Type B pancreatic cell (in vitro differentiated cells): ENCODE measurements around the gene LAGE3. TPM values are rescaled to one million over a fixed set of nuclear protein-coding genes. Genes with fewer than 3 reads are reported as not detected.

Experiments used
- DNase-seq: peaks from one replicate; pipeline ENCODE4 v3.0.0; 2021; ENCODE audit warnings: mixed read lengths; ENCODE audit not compliant: unreplicated experiment; ENCODE audit errors: extremely low spot score
- H3K27ac Mint-ChIP-seq: 2 replicates; pipeline ENCODE4 v1.8.0; 2021; ENCODE audit warnings: mild to moderate bottlenecking, mixed read lengths
- H3K27me3 Mint-ChIP-seq: 2 replicates; pipeline ENCODE4 v1.8.0; 2021; ENCODE audit warnings: mixed read lengths
- H3K36me3 Mint-ChIP-seq: 2 replicates; pipeline ENCODE4 v1.8.0; 2021; ENCODE audit warnings: mixed read lengths
- H3K4me1 Mint-ChIP-seq: one replicate; pipeline ENCODE4 v1.8.0; 2021; ENCODE audit warnings: mixed read lengths; ENCODE audit not compliant: unreplicated experiment
- H3K4me3 Mint-ChIP-seq: 2 replicates; pipeline ENCODE4 v1.8.0; 2021; ENCODE audit warnings: mild to moderate bottlenecking, mixed read lengths
- H3K9me3 Mint-ChIP-seq: 2 replicates; pipeline ENCODE4 v1.8.0; 2021; ENCODE audit warnings: mixed read lengths
- total RNA-seq: library from RNA; stranded (reverse); gene quantifications from 2 replicates; pipeline ENCODE4 v1.2.1, GENCODE V29; 2021; ENCODE audit warnings: low replicate concordance
- TF ChIP-seq, protein P1 (sequence below): fragments of 200-600 bp; sonication (generic); conservative IDR thresholded peaks from 2 replicates; pipeline ENCODE4 v1.5.0; 2021; ENCODE audit warnings: antibody characterized with exemption, mild to moderate bottlenecking

The LAGE3 gene
- total RNA-seq, 1 donor from 2014 or later = 15.9 TPM

DNA sequence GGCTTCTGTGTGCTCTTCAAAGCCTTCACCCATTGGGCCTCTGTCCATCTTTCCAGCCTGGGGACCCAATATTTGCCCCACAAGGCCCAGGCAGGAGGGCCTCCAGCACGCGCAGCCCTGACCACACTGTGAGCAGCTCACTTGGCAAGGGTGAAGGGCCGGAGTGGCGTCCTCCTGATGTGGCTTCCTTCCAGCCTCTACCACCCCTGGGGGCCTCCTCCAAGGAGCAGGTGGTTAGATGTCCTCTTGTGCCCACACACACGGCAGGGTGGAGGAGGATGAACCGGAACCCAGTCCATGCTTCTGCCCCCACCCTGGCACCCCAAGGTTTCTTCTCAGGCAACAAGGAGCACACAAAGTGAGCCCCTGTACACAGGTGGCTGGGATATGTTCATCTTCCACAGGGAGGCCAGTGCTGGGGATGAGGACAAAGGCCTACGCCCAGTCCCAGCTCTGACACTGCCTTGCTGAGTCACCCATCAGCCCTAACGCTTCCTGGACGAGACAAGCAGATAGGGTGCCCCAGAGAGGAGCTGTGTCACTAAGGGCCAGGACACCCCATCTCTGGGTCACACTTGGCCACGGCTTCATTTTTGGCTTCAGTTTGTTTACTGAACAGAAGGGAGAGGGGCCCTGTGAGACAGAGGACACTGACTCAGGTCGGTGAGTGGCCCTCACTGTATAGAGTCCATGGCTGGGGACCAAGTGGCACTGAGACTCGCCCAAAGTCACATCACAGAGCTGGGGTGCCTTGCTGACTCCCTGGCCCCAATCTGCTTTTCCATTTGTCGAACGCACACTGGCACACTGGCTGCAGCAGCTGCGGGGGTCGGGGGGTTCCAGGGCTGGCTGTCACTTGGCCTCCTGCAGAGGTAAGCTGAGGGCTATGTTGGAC, 5.4 kb upstream of the LAGE3 start:
- no peaks in the 10 kb centered on the region for H3K27me3 Mint-ChIP-seq
- H3K27ac Mint-ChIP-seq = no peak overlapping the region
- no peak for DNase-seq
- no peaks in the 10 kb centered on the region for H3K36me3 Mint-ChIP-seq
- no peaks in the 10 kb centered on the region for H3K9me3 Mint-ChIP-seq
- TF ChIP-seq, protein P1, sequence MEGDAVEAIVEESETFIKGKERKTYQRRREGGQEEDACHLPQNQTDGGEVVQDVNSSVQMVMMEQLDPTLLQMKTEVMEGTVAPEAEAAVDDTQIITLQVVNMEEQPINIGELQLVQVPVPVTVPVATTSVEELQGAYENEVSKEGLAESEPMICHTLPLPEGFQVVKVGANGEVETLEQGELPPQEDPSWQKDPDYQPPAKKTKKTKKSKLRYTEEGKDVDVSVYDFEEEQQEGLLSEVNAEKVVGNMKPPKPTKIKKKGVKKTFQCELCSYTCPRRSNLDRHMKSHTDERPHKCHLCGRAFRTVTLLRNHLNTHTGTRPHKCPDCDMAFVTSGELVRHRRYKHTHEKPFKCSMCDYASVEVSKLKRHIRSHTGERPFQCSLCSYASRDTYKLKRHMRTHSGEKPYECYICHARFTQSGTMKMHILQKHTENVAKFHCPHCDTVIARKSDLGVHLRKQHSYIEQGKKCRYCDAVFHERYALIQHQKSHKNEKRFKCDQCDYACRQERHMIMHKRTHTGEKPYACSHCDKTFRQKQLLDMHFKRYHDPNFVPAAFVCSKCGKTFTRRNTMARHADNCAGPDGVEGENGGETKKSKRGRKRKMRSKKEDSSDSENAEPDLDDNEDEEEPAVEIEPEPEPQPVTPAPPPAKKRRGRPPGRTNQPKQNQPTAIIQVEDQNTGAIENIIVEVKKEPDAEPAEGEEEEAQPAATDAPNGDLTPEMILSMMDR = no peak
- no peaks in the 10 kb centered on the region for H3K4me1 Mint-ChIP-seq
- peak overlapping the region; percentile 31 for H3K4me3 Mint-ChIP-seq

DNA sequence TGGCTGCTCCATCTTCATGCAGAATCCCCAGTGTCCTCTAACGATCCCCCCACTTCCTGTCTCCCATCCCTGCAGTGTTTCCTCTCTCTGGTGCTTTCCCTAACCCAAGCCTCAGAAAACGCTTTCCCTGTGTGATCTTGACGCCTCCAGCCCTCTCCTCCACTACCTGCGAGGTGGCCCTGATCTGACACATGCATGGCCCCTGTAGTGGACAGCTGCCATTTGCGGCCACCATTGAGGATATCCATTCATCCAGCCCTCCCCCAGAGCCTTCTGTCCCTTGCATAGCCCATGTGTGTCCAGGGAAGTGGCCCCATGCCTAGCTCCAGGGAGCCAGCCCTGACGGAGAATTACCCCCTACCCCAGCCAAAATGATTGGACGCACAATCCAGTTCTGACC, 4.2 kb upstream of the LAGE3 start:
- no peaks in the 10 kb centered on the region for H3K27me3 Mint-ChIP-seq
- no peaks in the 10 kb centered on the region for H3K4me1 Mint-ChIP-seq
- no peak overlapping the region for H3K4me3 Mint-ChIP-seq
- no peaks in the 10 kb centered on the region for H3K36me3 Mint-ChIP-seq
- DNase-seq = no peak
- H3K9me3 Mint-ChIP-seq = no peaks in the 10 kb centered on the region
- H3K27ac Mint-ChIP-seq = no peak overlapping the region
- TF ChIP-seq, protein P1 = no peak

DNA sequence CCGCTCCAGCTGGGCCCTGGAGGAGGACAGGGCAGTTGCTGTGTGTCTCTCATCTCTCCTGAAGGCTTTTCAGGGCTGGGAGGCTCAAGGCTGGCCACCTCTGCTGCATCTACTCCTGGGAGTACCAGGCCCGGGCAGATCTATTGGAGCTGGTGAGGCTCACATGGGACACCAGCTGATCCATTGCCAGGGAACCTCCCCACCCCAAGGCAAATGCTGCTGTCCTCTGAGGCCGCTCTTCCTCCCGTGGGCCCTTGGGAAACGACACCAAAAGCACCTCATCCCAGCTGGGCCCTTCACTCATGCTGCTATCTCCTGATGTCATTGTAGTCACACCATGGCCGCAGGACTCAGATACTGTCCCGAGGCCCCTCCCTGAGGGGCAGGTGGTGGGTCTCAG, 3.7 kb upstream of the LAGE3 start:
- Mint-ChIP-seq H3K9me3 (no peaks in the 10 kb centered on the region), H3K4me3 (no peak overlapping the region), H3K4me1 (no peaks in the 10 kb centered on the region), H3K27ac (no peak overlapping the region), H3K27me3 (no peaks in the 10 kb centered on the region), H3K36me3 (no peaks in the 10 kb centered on the region)
- DNase-seq = no peak
- TF ChIP-seq, protein P1 = no peak

DNA sequence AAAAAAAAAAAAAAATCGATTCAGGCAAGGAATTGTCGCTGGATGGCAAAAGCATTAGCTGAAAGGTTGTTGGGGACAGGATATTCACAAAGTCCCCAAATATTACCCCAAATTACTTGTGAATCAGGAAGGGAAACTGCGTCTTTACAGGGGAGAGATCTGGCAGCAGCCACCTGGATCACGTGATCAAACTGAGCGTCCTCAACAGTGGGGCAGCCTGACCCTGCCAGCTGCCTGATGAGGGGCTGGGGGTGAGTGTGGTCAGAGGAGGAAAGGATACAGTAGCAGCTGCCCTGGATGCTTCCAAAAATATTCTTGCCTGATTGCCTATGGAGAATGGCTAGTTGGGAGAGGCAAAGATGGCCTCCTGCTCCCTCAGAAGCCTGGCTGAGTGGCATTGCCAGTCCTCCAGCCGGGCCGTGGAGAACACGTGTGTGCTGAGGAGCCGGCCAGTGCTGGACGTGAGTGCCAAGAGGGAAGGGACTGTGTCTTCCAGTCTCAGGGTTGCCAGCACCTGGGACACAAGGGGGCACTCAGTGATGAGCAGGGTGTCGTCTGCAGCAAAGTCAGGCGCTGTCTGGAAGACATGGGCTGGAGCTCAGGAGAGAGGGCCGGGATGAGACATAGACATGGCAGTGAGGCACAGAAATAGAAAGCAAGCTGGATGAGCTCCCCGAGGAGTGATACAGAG, 3.0 kb upstream of the LAGE3 start:
- Mint-ChIP-seq H3K9me3 (no peaks in the 10 kb centered on the region), H3K4me3 (peak overlapping the region; percentile 47)

DNA sequence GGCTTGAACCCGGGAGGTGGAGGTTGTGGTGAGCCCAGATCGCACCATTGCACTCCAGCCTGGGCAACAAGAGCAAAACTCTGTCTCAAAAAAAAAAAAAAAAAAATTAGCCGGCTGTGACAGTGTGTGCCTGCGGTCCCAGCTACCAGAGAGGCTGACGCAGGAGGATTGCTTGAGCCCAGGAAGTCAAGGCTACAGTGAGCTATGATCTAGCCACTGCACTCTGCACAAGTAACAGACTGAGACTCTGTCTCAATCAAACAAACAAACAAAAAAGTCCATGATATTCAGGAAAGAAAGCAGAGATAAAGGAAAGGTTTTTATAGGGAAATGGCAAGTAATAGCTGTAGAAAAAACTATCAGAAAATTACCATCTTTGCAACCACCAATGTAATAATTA, 2.1 kb upstream of the LAGE3 start:
- Mint-ChIP-seq H3K27me3 (no peaks in the 10 kb centered on the region), H3K36me3 (no peaks in the 10 kb centered on the region), H3K9me3 (no peaks in the 10 kb centered on the region), H3K27ac (no peak overlapping the region), H3K4me1 (no peaks in the 10 kb centered on the region), H3K4me3 (peak overlapping the region; percentile 41)
- TF ChIP-seq, protein P1 = no peak
- no peak for DNase-seq

More for the DNA sequence above, 3.0 kb upstream of the LAGE3 start:
- Mint-ChIP-seq H3K27me3 (no peaks in the 10 kb centered on the region), H3K27ac (no peak overlapping the region), H3K4me1 (no peaks in the 10 kb centered on the region), H3K36me3 (no peaks in the 10 kb centered on the region)
- no peak for DNase-seq
- TF ChIP-seq, protein P1 = no peak
